CD4-positive, alpha-beta T cell (primary cell): ENCODE measurements around the gene TMA7. TPM values are rescaled to one million over a fixed set of nuclear protein-coding genes. Genes with fewer than 3 reads are reported as not detected.

Experiments
- ATAC-seq: fragments of 200-7000 bp; cut with Tn5 transposase; one replicate; pipeline ENCODE4 v1.10.0; 2022; ENCODE audit warnings: mild to moderate bottlenecking; ENCODE audit not compliant: poor library complexity
- CTCF ChIA-PET: fragments of 350-600 bp; sonication (Branson Sonifier 250); formaldehyde crosslinking; loops from one replicate; lab custom pipeline; 2021; ENCODE audit warnings: antibody characterized with exemption, inconsistent platforms; lab: Charles Lee
- POLR2A ChIA-PET: fragments of 350-600 bp; sonication (Branson Sonifier 250); formaldehyde crosslinking; loops from one replicate; lab custom pipeline; 2021; ENCODE audit warnings: antibody characterized with exemption, inconsistent platforms; lab: Charles Lee
- DNase-seq, 14 experiments: peaks; one replicate each; pipeline ENCODE4 v3.0.0-alpha.2; 2013 to 2020; ENCODE audit warnings: mixed read lengths in 2 of 14
- H3K27ac ChIP-seq, 2 donors: one replicate each; pipeline versions ENCODE4 v1.5.1 to v1.7.0; 2013; ENCODE audit warnings: low read length in 2 of 2, low read depth in 1 of 2, mild to moderate bottlenecking in 1 of 2
- H3K27me3 ChIP-seq, 2 experiments: 1 replicate in 1 of 2; 2 replicates in 1 of 2; pipeline versions ENCODE4 v1.6.1 to v1.7.0; 2013; ENCODE audit warnings: low read length in 2 of 2, control low read depth in 1 of 2, mild to moderate bottlenecking in 1 of 2, moderate library complexity in 1 of 2; ENCODE audit not compliant: insufficient read depth in 2 of 2, control insufficient read depth in 1 of 2
- H3K36me3 ChIP-seq: one replicate; pipeline ENCODE4 v1.6.1; 2013; ENCODE audit warnings: low read length, control low read depth; ENCODE audit not compliant: insufficient read depth
- H3K4me1 ChIP-seq: one replicate; pipeline ENCODE4 v1.6.1; 2013; ENCODE audit warnings: low read length, control low read depth; ENCODE audit not compliant: insufficient read depth
- H3K4me3 ChIP-seq: one replicate; pipeline ENCODE4 v1.5.1; 2013; ENCODE audit warnings: mild to moderate bottlenecking, low read length, moderate library complexity
- H3K9me3 ChIP-seq, 2 experiments: 1 replicate in 1 of 2; 2 replicates in 1 of 2; pipeline versions ENCODE4 v1.6.1 to v1.7.0; 2013; ENCODE audit warnings: low read length in 2 of 2, mild to moderate bottlenecking in 2 of 2, control low read depth in 1 of 2, moderate library complexity in 1 of 2; ENCODE audit not compliant: control insufficient read depth in 1 of 2, insufficient read depth in 1 of 2
- H3K27ac Mint-ChIP-seq: one replicate; pipeline ENCODE4 v1.8.0; 2020; ENCODE audit warnings: mixed read lengths
- H3K27me3 Mint-ChIP-seq: one replicate; pipeline ENCODE4 v1.8.0; 2021; ENCODE audit warnings: mixed read lengths
- H3K36me3 Mint-ChIP-seq: one replicate; pipeline ENCODE4 v1.8.0; 2021; ENCODE audit warnings: low read depth, mixed read lengths
- H3K4me1 Mint-ChIP-seq: one replicate; pipeline ENCODE4 v1.8.0; 2021; ENCODE audit warnings: low read depth, mixed read lengths
- H3K4me3 Mint-ChIP-seq: one replicate; pipeline ENCODE4 v1.8.0; 2020; ENCODE audit warnings: mild to moderate bottlenecking, mixed read lengths
- H3K9me3 Mint-ChIP-seq: one replicate; pipeline ENCODE4 v1.8.0; 2020; ENCODE audit warnings: mixed read lengths
- intact Hi-C, 2 experiments: fragments of 100-400 bp; cut with DNase I in 1 of 2; cut with micrococcal nuclease in 1 of 2; formaldehyde crosslinking; loops; one replicate each; pipeline versions ENCODE4 v1.15.1 to v1.9.0; 2023 to 2025; cut with DNase I, micrococcal nuclease
- total RNA-seq, 174 experiments: library from RNA in 2 of 174; stranded (reverse) in 2 of 174; gene quantifications; one replicate each; pipeline ENCODE4 v1.2.3 and lab custom pipeline; 2021 to 2026
- TF ChIP-seq, protein P1 (sequence below): fragments of 200-600 bp; IDR thresholded peaks from one replicate; pipeline ENCODE4 v1.8.0; 2022; ENCODE audit warnings: antibody characterized with exemption, mild to moderate bottlenecking

Gene TMA7
- total RNA-seq, 2 experiments from 2014 or later, result 289 to 297 TPM

GRCh38 chr3:48434591-48435222, 5.3 kb upstream of the TMA7 start:
- Mint-ChIP-seq H3K27me3 (no peaks in the 10 kb centered on the region), H3K9me3 (no peaks in the 10 kb centered on the region), H3K36me3 (peaks cover 10% of the 10 kb centered on the region), H3K27ac (no peak overlapping the region), H3K4me1 (peaks cover 29% of the 10 kb centered on the region), H3K4me3 (no peak overlapping the region)
- Histone ChIP-seq H3K9me3 (no peaks in the 10 kb centered on the region), H3K27ac (no peak overlapping the region), H3K4me1 (peaks cover 36% of the 10 kb centered on the region), H3K27me3 (no peaks in the 10 kb centered on the region), H3K4me3 (no peak overlapping the region), H3K36me3 (peaks cover 15% of the 10 kb centered on the region)
- TF ChIP-seq, protein P1, sequence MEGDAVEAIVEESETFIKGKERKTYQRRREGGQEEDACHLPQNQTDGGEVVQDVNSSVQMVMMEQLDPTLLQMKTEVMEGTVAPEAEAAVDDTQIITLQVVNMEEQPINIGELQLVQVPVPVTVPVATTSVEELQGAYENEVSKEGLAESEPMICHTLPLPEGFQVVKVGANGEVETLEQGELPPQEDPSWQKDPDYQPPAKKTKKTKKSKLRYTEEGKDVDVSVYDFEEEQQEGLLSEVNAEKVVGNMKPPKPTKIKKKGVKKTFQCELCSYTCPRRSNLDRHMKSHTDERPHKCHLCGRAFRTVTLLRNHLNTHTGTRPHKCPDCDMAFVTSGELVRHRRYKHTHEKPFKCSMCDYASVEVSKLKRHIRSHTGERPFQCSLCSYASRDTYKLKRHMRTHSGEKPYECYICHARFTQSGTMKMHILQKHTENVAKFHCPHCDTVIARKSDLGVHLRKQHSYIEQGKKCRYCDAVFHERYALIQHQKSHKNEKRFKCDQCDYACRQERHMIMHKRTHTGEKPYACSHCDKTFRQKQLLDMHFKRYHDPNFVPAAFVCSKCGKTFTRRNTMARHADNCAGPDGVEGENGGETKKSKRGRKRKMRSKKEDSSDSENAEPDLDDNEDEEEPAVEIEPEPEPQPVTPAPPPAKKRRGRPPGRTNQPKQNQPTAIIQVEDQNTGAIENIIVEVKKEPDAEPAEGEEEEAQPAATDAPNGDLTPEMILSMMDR, result no peak
- CTCF ChIA-PET, result interaction anchor here (1.0 kb wide), 1 partner anchor 34 kb away, joined by 4 read pairs; no protein-coding TSS in a partner anchor
- ATAC-seq (no peak), DNase-seq (peak in 4 of 14 experiments; percentile 24 to 49 (median 36))
- intact Hi-C loops, result loop anchor here (5.0 kb wide), 4 partner anchors 43 to 652 kb away; partner anchors contain the start of gene SMARCC1 (in 1 of the 2)
- POLR2A ChIA-PET, result interaction anchor here (2.2 kb wide), 1 partner anchor 34 kb away, joined by 37 read pairs; no protein-coding TSS in a partner anchor

DNA sequence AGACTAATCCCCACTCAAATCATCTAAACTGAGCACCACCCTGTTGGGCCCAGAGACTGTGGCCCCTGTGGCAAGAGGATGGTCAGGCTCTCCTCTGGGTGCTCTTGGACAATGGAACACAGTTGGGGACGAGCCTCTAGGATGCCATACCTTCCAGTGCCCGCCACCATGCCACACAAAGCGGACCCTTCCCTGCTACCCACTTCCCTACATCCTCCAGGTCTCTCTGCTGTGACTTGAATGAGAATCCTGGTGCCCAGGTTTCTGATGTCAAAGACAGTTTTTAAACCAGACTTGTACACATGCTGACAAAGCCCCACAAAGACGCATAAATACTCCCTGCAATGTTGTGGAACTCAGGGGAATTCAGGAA, 4.8 kb upstream of the TMA7 start:
- Histone ChIP-seq H3K4me1 (peaks cover 33% of the 10 kb centered on the region), H3K27ac (no peak overlapping the region), H3K27me3 (no peaks in the 10 kb centered on the region), H3K36me3 (peaks cover 15% of the 10 kb centered on the region), H3K9me3 (no peaks in the 10 kb centered on the region), H3K4me3 (no peak overlapping the region)
- ChIA-PET POLR2A (interaction anchor here (1.3 to 2.2 kb wide), 5 partner anchors 11 to 161 kb away, joined by 4 to 37 read pairs (median 11); partner anchors contain the start of genes ATRIP and SHISA5), CTCF (interaction anchor here (0.6 to 3.0 kb wide), 27 partner anchors 11 to 640 kb away, joined by 3 to 118 read pairs (median 7); partner anchors contain the start of genes ATRIP, CDC25A, NCKIPSD and PFKFB4)
- peaks cover 15% of the 10 kb centered on the region for H3K36me3 Mint-ChIP-seq
- no peak overlapping the region for H3K27ac Mint-ChIP-seq
- H3K9me3 Mint-ChIP-seq, result no peaks in the 10 kb centered on the region
- TF ChIP-seq, protein P1, result no peak
- ATAC-seq, result no peak
- DNase-seq, result no peak
- H3K4me3 Mint-ChIP-seq, result no peak overlapping the region
- H3K4me1 Mint-ChIP-seq, result peaks cover 33% of the 10 kb centered on the region
- intact Hi-C loops, result loop anchor here (5.0 kb wide), 4 partner anchors 42 to 653 kb away; partner anchors contain the start of gene SMARCC1 (in 1 of the 2)
- no peaks in the 10 kb centered on the region for H3K27me3 Mint-ChIP-seq

GRCh38 chr3:48435774-48436476, 4.1 kb upstream of the TMA7 start:
- no peaks in the 10 kb centered on the region for H3K27me3 Mint-ChIP-seq
- Histone ChIP-seq H3K27me3 (no peaks in the 10 kb centered on the region), H3K4me3 (no peak overlapping the region), H3K9me3 (no peaks in the 10 kb centered on the region), H3K27ac (no peak overlapping the region), H3K36me3 (peaks cover 15% of the 10 kb centered on the region), H3K4me1 (peaks cover 34% of the 10 kb centered on the region)
- peaks cover 33% of the 10 kb centered on the region for H3K4me1 Mint-ChIP-seq
- intact Hi-C loops, result loop anchor here (1.0 to 5.0 kb wide), 9 partner anchors 35 to 654 kb away; partner anchors contain the start of gene SMARCC1 (in 1 of the 2)
- DNase-seq, result peak; percentile 78 to 93 (median 84)
- H3K36me3 Mint-ChIP-seq, result peaks cover 22% of the 10 kb centered on the region
- no peak overlapping the region for H3K27ac Mint-ChIP-seq
- no peak overlapping the region for H3K4me3 Mint-ChIP-seq
- CTCF ChIA-PET, result interaction anchor here (0.6 to 3.0 kb wide), 60 partner anchors 11 to 639 kb away, joined by 3 to 118 read pairs (median 5); partner anchors contain the start of genes ATRIP, CDC25A, NCKIPSD and NME6
- H3K9me3 Mint-ChIP-seq, result no peaks in the 10 kb centered on the region
- ATAC-seq, result peak; percentile 33
- POLR2A ChIA-PET, result interaction anchor here (0.5 to 2.2 kb wide), 13 partner anchors 10 to 162 kb away, joined by 3 to 37 read pairs (median 7); partner anchors contain the start of genes ATRIP and SHISA5
- TF ChIP-seq, protein P1, result peak; percentile 100
